ENCODE results near the gene KIF19.

DNA sequence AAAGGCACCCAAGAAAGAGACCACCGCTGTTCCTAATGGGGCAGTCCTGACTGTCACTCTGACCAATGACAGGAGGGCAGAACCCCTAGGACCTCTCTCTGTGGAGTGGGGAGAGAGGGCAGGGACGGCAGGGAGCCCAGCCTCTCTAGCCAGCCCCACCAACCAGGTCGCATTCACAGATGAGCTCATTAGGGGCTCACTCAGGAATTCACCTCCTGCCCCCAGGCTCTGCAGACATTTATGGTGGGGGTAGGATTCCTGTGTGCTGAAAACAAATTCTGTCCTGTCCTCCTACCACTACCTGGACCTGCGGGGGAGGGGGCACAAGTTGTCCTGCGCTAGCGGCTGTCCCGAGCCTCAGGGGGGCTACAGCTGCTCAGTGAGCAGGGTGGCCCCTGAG is 78.2 kb downstream of the KIF19 start:
- TF ChIP-seq, protein P1, sequence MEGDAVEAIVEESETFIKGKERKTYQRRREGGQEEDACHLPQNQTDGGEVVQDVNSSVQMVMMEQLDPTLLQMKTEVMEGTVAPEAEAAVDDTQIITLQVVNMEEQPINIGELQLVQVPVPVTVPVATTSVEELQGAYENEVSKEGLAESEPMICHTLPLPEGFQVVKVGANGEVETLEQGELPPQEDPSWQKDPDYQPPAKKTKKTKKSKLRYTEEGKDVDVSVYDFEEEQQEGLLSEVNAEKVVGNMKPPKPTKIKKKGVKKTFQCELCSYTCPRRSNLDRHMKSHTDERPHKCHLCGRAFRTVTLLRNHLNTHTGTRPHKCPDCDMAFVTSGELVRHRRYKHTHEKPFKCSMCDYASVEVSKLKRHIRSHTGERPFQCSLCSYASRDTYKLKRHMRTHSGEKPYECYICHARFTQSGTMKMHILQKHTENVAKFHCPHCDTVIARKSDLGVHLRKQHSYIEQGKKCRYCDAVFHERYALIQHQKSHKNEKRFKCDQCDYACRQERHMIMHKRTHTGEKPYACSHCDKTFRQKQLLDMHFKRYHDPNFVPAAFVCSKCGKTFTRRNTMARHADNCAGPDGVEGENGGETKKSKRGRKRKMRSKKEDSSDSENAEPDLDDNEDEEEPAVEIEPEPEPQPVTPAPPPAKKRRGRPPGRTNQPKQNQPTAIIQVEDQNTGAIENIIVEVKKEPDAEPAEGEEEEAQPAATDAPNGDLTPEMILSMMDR (IDR thresholded peaks at IDR 0.05) = no peak
- TF ChIP-seq POLR2A (IDR thresholded peaks at IDR 0.05) = no peak
